Testis (tissue), 2 donors: ENCODE results near the gene LRRC74A.

Source experiments
- CTCF ChIP-seq, 3 experiments: fragments of 450-650 bp in 2 of 3; fragments of 200-600 bp in 1 of 3; sonication (generic) in 1 of 3; IDR thresholded peaks; one replicate each; pipeline ENCODE4 v1.5.1; 2016 to 2019; ENCODE audit warnings: antibody characterized with exemption in 3 of 3, mild to moderate bottlenecking in 2 of 3, moderate library complexity in 1 of 3
- POLR2A ChIP-seq: fragments of 450-650 bp; IDR thresholded peaks from one replicate; pipeline ENCODE4 v1.6.1; 2017; ENCODE audit warnings: antibody characterized with exemption, mild to moderate bottlenecking, moderate library complexity

- no peak for TF ChIP-seq CTCF (IDR thresholded peaks at IDR 0.05)
- no peak for TF ChIP-seq POLR2A
Measured at GRCh38 chr14:76827696-76828296, 1.6 kb downstream of the LRRC74A start.
